Hindlimb muscle (tissue), 1 donor: Measurements from ENCODE around the gene PKDCC. TPM values are rescaled to one million over a fixed set of nuclear protein-coding genes. Genes with fewer than 3 reads are reported as not detected.
A peak's percentile ranks its signal among the peaks of the same experiment; 100 is the strongest.

Source experiments
- DNase-seq: peaks from one replicate; pipeline ENCODE4 v3.0.0-alpha.2; 2013
- polyA plus RNA-seq: library from polyadenylated mRNA; unstranded; fragments of 120-200 nt; gene quantifications from one replicate; pipeline ENCODE4 v1.2.1, GENCODE V29; 2013; ENCODE audit not compliant: insufficient read length

Gene PKDCC
- polyA plus RNA-seq, 1 donor = 116 TPM

DNA sequence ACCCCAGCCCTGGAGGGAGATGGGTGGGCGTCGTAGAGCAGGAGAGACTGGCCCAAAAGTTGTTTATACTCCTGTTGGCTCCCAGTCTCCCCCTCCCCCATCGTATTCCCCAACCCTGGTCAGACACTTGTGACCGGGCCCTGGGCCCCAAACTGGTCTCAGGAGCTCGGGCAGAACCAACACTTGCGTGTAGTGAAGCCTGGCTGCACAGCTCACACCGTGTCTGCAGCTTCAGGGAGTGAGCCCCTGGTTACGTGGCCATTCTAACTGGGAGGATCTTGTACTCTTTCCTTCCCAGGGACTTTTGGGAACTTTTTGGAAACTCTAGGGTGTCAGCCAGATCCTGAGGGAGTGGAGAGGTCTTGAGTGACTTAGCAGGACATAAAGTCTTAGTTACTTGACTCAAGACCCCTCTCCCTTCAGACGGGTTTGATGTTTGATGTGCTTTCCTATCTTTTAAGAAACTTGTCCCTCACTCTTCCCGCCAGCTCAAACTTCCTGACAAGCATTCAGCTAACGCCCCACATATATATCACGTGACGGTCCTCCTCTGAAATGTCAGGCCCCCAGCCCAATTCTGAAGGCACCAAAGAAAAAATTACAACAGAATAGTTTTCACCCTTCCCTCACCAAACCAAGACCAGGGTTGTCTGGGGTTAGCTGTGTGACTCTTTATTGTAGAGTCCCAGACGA lies 2.3 kb downstream of the PKDCC start:
- DNase-seq = no peak

GRCh38 chr2:42050703-42051542 lies 3.1 kb downstream of the PKDCC start:
- no peak for DNase-seq

DNA sequence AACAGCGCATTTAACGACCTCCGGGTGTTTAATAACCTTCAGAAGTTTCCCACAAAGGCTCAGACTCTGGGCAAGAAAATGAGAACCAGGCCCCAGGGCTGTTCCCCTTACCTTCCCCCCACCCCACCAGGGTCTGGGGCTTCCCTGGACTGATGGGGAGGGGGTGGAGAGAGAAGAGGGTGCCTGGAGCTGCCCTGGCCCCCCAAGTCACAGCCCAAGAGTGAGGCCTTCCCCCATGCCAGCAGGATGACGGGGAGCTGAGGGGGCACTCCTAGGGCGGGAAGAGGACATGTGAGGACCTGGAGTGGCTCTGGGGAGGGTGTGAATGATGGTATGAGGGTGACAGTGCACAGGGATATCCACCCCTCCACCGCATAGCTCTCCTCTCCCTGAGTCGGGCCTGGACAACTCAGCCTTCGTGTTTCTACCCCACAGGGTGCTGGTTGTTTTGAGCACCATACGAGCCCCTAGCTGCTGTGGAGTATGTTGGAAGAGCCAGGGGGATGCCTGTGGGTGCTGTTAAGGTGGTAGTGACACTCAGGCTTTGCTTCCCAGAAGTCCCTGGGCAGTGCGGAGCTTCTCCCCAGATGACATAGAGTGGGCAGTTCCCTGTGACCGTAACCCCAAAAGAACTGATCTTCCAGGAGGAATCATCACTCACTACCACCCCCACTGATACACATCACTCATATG lies 3.9 kb downstream of the PKDCC start:
- DNase-seq = no peak

DNA sequence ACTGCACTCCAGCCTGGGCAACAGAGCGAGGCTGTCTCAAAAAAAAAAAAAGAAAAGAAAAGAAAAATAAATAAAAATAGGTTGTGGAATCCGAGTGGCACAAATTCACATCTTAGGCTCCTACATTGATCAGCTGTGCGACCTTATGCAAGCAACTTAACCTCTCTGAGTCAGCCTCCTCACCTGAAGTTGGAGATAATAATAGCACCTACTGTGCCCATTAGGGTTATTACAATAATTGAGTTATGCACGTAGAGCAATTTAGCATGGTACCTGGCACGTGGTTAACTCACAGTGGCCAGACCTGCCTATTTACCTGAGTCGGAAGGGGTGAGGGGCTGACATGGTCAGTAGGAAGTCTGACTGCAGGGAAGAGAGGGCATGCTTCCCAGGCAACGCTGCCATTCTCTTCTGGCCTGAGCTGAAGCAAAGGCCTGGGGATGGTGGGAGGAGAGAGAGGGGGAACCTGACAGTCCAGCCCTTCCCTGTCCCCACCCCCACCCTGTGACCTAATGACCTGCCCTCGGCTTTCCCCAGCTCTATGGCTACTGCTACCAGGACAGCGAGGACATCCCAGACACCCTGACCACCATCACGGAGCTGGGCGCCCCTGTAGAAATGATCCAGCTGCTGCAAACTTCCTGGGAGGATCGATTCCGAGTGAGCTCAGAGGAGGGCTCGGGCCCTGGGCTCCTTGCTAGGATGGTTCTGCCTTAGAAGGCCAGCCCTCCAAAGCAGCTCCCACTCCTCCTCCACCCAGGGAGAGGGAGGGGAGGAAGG lies 5.1 kb downstream of the PKDCC start:
- DNase-seq = no peak

- DNase-seq = no peak
Observed at GRCh38 chr2:42053482-42053790, 5.6 kb downstream of the PKDCC start.

DNA sequence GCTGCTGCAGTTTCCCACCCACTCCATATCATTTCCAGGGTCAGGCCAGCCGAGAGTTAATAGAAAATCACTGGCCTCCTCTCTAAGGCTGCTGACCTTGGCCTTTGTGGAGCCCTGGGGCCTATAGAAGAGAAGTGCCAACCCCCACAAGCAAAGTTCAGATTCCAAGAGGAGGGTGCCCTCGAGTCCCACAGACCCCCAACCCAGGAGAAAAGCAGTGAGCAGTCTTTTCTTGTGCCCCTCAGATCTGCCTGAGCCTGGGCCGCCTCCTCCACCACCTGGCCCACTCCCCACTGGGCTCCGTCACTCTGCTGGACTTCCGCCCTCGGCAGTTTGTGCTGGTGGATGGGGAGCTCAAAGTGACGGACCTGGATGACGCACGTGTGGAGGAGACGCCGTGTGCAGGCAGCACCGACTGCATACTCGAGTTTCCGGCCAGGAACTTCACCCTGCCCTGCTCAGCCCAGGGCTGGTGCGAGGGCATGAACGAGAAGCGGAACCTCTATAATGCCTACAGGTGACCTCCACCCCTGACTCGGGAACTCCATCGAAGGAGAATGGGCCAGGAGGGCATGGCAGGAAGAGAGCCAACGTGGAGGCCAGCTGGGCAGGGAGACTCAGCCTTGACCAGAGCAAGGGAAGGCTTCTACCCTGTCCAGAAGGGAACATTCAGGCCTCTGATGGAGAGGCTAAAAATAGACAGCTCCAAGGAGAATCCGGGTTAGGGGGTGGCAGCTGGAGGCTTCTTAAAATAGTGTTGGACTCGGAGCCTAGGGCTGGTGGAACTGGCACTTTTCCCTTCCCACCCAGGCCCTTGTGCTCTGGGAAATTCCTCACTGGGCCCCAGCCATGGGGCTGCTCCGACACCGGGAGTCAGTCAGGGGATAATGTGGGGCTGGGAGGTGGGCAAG lies 6.2 kb downstream of the PKDCC start:
- DNase-seq = no peak

GRCh38 chr2:42054714-42055430 lies 7.1 kb downstream of the PKDCC start:
- no peak for DNase-seq

DNA sequence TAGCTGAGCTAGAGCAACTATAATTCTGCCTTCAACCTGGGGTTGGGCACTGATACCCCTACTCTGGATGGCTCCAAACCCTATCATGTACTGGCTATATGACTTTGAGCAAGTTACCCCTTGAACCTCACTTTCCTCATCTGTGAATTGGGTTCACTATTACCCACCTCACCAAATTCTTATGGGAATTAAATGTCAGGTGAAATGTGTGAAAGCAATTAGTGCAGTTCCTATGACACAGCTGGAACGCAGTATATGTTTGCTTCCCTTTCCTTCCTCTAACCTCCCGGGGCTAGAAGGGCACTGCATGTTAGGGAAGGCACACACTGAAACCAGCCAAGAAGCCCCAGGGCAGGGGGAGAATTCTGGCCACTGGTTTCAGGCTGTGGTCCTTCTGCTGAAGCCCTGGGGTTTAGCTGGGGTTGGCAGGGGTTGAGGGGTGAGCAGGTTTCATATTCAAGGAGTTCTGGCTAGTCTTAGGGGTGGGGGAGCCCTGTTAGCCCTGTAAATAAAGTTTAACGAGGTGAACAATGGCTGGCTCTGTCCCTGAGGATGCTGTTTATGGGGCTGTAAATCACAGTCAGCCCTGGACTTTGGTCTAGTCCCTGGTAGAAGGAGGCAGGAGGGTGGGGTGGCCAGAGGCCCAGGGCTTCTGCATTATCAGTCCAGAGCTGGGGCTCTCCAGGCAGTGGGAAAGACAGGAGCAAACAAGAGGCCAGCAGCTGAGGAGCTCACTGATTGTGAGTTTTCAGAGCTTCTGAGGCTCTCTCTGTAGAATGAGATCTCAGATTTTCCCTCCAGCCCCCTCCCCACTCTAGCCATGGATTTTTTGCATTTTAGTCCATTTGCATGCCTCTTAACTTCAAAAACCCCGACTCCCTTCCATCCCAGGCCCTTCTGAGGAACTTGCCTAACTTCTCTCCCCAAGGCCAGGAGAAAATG lies 8.0 kb downstream of the PKDCC start:
- DNase-seq = no peak

- DNase-seq = no peak
Observed at GRCh38 chr2:42057159-42057901, 9.5 kb downstream of the PKDCC start.

GRCh38 chr2:42057902-42058450 lies 10.2 kb downstream of the PKDCC start:
- DNase-seq = no peak

DNA sequence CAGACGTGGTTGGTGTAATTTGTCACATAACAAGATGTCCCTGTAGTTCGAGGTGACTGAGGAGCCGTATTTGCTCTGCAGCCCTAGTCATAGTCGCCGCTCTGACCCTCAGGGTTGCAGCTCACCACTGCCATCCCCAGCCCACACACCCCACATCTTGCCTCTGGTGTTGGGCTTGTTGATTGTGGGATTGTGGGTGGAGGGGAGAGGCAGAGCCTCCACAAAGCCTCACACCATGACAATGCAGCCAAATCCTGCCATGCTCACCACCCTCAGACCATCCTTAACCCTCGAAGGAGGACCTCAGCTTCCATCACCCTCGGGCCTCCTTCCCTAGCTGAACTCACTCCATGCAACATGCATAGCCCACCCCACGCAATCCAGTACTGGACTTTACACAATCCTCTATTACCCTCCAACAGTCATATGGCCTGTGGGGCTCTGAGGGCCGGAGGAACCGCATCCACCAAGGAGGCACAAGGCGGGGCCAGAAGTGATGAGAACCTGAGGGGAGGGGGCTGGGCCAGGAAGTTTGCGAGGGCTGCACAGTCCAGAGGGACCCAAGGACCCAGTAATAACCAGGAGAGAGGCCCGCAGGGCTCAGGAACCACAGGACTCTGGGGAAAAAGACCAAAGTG lies 11.6 kb downstream of the PKDCC start:
- DNase-seq = no peak

DNA sequence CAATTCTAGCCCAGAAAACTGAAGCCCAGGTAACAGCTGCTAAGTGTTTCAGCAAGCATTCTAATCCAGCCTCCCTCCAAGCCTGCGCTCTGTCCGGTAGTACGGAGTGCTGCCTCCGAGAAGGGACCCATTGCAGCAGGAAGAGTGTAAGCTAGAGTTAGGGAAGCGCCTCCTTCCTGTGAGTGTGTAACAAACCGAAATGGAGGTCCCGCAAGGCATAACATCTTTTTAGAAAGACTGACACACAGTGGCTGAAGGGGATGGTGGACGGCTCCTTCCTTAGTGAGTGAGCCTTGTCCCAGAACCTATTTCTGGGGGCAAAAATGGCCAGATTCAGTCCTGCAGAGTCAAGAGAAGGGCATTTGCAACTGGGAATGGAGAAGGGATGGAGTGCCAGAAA lies 12.2 kb downstream of the PKDCC start:
- DNase-seq = no peak

DNA sequence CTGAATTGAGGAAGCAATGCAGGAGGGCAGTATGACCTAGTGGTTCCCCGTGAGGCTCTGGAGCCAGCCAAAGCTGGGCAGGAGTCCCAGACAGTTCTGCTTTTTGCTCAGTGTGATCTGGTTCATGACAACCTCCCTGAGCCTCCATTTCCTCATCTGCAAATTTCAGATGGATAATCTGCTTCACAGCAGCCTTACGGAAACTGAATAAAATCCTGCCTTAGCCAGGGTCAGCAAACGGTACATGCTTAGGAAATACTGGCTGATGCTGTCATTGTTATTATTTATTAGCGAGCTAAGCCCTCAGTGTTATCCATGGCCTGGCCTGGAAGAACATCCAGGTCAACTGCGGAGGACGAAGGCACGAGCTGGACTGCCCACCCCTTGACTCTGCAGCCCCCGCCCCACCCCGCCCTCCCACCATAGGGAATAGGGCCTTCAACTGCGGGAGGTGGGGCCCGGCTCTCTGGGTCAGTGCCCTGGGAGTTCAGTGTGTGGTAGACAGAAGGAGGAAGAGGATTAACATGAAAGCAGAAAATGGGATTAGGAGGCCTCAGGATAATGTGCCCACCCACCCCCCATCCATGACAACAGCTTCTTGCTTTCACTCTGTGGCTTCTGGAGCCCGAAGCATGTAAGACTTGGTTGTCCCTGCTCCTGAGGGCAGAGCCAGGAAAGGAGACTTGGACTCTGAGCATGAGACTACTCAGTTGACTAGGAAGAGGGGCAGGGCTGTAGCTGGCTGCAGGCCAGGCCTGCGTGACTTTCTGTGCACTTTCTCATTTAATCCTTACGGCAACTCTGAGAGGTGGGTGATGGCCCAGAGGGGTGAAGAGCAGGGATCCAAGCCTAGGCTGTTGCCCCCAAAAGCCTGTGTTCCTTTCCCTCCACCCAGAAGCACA lies 13.1 kb downstream of the PKDCC start:
- peak; percentile 63 for DNase-seq

GRCh38 chr2:42061839-42062238 lies 14.0 kb downstream of the PKDCC start:
- no peak for DNase-seq

DNA sequence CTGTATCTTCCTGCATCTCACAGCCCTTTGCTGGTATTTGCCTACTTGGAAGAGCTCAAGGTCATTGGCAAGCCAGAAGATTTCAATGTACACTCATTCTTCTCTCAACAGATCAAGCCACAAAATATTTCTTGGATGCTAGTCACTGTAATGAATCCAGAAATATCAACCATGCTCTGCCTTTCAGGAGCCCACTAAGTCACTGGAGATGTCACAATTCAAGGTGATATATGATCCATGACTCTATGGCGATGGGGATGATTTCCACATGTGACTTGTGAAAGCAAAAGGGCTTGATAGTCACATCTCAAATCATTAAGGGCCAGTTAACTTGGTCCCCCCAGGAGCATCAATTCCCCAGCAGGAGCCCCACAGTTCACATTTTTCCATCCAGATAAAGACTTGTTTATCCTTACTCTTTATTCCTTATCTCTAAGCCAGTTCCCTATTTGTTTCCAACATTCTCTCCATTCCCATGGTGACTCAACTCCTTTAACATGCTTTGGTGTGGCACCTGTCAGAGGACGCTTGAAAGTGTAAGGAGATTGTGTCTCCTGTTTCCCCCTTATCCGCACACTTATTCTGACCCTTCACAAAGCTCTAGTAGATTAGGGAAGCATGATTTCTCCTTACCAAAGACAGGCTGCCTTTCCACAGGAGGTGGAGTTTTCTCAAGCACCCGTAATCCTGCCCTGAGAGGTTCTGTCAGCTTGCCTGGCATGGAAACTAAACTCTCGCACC lies 15.8 kb downstream of the PKDCC start:
- DNase-seq = no peak

DNA sequence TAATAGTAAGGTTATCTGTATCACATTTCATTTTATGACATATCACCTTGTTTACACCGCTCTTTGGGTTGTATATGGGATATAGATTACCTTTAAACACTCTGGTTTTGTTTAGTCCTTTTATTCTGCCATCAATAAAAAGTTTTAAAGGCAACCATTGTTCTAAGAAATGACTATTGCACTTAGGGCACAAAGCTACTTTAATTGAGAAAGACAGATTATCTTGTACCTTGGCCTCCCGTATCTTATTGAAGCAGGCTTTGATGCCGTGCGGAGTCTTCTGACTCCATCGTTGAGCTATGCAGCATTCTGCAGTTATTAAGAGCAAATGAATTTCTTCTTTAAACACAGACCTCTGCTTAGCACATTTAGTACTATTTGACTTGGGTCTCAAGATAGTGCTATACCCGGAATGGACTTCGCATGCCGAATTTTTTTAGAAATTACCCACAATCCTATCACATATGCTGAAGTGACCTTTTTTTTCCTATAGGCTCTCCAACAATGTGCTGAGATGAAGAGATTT lies 16.7 kb downstream of the PKDCC start:
- no peak for DNase-seq
